Fibroblast of skin of scalp (primary cell): Measurements from ENCODE around the gene ARSD.

ENCODE experiments used
- DNase-seq: peaks from one replicate; pipeline ENCODE4 v3.0.0-alpha.2; 2013

ARSD gene

DNA sequence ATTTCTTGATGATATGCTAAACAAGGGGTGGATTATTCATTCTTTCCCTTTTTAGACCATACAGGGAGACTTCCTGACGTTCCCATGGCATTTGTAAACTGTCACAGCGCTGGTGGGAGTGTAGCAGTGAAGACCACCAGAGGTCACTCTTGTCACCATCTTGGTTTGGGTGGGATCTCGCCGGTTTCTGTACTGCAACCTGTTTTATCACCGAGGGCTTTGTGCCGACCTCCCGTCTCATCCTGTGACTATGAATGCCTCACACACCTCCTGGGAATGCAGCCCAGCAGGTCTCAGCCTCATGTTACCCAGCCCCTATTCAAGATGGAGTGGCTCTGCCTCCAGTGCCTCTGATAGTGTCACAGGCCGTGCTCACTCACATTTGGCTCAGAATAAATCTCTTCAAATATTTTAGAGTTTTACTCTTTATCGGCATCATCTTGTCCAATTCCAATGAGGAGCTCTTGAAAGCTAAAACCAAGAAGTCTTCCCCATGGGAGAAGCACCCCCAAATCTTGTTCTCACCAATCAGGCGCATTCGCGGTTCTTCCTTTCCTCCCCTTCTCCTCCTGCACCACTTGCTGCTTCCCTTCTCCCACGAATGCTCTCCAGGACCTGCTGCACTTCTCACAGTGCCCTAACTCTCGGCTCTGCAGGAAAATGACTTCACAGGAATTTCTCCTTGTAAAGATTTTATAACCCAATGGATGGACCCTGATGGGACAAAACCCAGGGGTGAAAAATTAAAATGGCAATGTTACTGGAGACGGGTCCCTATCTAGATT, 39.2 kb downstream of the ARSD start:
- DNase-seq: peak; percentile 15

DNA sequence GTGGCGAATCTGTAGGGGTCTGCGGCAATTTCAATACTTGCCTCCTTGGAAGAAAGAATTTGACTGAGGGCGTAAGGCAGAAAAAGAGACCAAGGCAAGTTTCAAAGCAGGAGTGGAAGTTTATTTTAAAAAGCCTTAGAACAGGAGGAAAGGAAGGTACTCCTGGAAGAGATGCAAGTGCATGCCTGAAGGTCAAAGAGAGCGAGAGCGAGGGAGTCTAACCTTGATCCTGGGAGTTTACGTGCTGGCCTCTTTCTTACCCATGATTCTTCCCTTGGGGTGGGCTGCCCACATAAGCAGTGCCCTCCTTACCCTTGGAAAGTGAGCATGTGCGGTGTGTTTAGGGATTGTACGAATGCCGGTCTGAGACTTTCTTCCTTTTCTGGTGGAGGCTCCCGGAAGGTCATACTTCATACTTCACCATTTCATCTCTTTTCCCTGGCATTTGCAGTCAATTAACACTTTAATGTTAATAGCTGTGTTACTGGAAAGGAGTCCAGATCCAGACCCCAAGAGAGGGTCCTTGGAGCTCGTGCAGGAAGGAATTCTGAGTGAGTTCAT, 40.0 kb downstream of the ARSD start:
- DNase-seq: no peak

- DNase-seq: no peak
Measured at GRCh38 chrX:2888309-2888708, 40.8 kb downstream of the ARSD start.

GRCh38 chrX:2883770-2884169, 45.4 kb downstream of the ARSD start:
- no peak for DNase-seq

GRCh38 chrX:2879670-2880069, 49.5 kb downstream of the ARSD start:
- no peak for DNase-seq

DNA sequence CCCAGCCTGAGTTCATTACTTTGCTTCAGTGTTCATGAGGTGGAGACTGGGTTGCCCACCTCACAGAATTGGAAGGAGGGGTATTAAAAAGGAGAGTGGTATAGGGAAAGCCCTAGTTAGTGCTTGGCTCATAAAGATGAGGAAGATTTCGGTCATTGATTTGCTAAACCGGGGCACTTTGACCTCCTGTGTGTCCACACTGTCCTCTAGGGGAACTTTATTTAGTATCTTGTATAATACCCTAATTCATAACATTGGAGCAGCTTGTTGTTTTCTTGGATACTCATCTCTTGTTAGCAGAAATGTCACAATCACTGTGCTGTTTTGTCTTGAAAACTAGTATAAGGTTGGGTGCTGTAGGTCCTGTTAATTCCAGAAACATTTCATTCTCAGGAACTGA, 50.6 kb downstream of the ARSD start:
- no peak for DNase-seq

DNA sequence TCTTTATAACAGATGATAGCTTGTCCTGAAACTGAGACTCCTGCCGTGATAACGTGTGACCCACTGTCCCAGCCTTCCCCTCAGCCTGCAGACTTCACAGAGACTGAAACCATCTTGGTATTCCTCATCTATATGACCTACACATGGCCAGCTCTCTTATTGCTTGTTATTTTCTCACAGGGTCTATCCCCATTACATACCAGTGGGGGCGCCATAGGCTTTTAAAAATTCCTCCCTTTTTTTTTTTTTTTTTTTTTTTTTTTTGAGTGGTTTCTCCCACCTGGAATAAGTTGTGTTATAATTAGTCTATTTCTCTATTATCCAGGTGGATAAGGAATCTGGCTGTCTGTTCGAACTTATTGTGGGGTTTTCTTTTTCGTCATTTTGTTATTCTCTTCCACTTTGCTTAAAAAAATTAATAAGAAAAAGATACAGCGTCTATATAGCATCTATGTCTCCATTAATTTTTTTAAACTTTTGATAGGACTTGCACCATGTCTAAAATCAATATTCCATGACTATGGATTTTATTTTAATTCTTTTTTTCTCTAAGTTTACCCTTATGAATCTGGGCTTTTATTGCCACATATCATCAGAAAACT, 53.2 kb downstream of the ARSD start:
- DNase-seq: peak; percentile 7

GRCh38 chrX:2875136-2875481, 54.0 kb downstream of the ARSD start:
- no peak for DNase-seq

GRCh38 chrX:2874222-2875135, 54.7 kb downstream of the ARSD start:
- no peak for DNase-seq

GRCh38 chrX:2872671-2873277, 56.4 kb downstream of the ARSD start:
- no peak for DNase-seq

DNA sequence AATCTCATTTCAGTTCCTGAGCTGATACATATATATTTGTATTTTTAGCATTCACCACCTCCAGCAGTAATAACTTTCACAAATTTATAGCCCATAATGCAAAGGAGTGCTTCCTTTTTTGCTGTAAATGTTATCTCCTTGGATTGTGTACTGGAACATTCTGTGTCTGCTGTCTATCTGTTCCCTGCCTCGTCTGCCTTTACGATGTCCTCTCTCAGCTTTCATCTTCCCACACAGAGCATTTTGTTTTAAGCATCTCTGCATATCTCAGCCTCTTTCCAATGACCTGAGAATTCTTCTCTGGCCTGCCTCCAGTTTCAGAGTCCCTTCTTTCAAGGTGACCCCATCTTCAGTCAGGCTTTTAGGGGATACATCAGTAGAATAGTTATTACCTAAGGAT, 57.3 kb downstream of the ARSD start:
- DNase-seq: no peak

DNA sequence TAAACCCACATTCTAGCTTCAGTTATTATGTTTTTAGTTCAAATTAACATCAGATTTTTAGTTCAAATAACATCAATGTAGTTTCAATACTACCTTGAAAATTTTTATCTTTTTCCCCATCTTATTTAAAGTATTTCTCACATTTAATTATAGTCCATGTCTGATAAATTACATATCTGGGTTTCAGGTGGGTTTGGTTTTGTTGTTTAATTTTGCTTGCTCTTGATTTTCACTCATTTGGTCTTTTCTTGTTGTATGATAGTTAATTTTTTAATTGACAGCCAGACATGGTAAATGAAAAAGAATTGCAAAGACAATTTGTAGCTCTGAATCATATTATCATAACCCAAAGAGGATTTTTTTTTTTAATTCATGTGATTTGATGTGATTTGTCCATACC, 58.5 kb downstream of the ARSD start:
- DNase-seq: no peak

DNA sequence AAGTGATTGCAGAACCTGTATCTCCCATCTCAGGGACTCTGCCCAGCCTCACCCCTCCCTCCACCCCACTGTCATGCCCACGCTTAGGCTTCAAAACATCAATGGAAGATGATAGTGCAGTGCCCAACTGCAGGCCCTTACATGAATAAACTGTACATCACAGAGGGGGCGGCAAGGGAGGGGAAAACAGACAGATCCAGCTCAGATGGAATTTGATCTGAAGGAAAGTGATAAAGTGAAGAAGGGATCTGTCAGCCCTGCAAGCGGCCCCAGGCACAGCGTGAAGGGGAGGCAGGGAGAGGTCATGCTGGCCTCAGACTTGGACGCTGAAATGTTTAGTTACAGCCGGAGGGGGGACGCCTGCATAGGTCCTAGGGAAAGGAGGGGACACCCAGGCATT, 61.9 kb downstream of the ARSD start:
- DNase-seq: no peak

- peak; percentile 57 for DNase-seq
Measured at GRCh38 chrX:2863646-2864045, 65.5 kb downstream of the ARSD start.

DNA sequence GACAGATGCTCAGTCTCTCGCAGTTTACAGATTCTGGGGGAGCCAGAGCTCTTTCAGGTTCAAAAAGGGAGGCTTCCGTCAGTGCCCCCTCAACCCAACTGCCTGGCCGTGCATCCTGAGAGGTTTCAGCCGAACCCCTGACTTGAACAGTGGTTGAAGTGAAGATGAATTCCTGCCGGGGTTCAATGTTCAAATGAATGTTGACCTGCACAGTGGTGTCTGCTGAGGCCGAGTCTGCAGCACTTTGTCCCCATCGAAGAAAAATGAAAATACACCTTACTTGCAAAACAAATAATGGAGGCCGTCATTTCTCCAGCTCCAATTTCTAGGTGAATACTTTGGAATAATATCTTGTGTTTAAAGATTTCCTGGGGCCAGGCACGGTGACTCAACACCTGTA, 66.7 kb downstream of the ARSD start:
- DNase-seq: no peak

- no peak for DNase-seq
Measured at GRCh38 chrX:2859197-2859797, 69.8 kb downstream of the ARSD start.

GRCh38 chrX:2857566-2857965, 71.6 kb downstream of the ARSD start:
- DNase-seq: no peak

GRCh38 chrX:2855761-2856160, 73.4 kb downstream of the ARSD start:
- DNase-seq: no peak

GRCh38 chrX:2854918-2855317, 74.2 kb downstream of the ARSD start:
- no peak for DNase-seq
